HG03442 (cell line): ENCODE measurements around the gene UBE2G2.

Experiments used
- ATAC-seq: cut with Tn5 transposase; IDR thresholded peaks from one replicate; pipeline ENCODE4 v1.9.1; 2021; ENCODE audit warnings: mild to moderate bottlenecking, moderate library complexity; ENCODE audit not compliant: unreplicated experiment

UBE2G2 gene

GRCh38 chr21:44752671-44753235 is 48.9 kb downstream of the UBE2G2 start:
- no peak for ATAC-seq

GRCh38 chr21:44751799-44752636 is 49.6 kb downstream of the UBE2G2 start:
- ATAC-seq, result no peak

GRCh38 chr21:44751186-44751798 is 50.3 kb downstream of the UBE2G2 start:
- ATAC-seq, result no peak

GRCh38 chr21:44750675-44751025 is 51.0 kb downstream of the UBE2G2 start:
- no peak for ATAC-seq

GRCh38 chr21:44749759-44750674 is 51.6 kb downstream of the UBE2G2 start:
- ATAC-seq, result no peak

GRCh38 chr21:44749116-44749758 is 52.4 kb downstream of the UBE2G2 start:
- no peak for ATAC-seq

DNA sequence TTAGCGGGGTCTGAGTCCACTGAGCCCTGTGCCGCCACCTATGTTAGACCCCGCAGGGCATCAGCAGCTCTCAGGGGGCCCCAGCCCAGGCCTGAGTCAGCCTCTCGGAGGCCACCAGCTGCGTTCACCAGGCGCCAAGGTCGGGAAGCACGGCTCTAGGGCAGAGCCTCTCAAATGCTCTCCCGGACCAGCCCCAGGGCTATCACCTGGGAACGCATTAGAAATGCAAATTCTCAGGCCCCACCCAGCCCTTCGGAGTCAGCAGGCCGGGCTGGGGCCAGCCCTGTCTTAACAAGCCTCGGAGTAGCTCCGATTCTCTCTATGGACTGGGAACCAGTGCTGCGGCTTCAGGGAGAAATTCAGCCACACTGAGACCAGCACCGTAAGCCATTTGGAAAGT is 53.0 kb downstream of the UBE2G2 start:
- no peak for ATAC-seq

GRCh38 chr21:44742418-44743153 is 59.0 kb downstream of the UBE2G2 start:
- ATAC-seq, result no peak

DNA sequence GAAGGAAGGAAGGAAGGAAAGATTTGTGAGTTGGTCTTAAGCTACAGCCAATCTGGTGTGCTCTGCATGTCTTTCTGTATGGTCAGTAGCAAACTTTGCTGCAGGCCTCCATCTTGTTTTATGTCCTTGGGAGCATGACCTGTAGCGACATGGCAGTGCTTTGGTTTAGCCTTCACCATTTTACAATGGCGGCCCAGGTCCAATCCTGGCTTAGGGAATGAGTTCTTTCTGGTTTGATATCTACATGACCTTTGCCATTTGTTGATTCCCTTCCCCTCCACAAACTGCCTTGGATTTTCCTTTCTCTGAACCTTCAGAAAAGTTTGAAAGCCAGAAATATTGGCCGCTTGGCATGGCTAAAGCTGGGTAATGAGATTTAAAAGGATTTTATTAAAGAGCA is 59.7 kb downstream of the UBE2G2 start:
- no peak for ATAC-seq

GRCh38 chr21:44740742-44741141 is 60.9 kb downstream of the UBE2G2 start:
- ATAC-seq, result no peak

DNA sequence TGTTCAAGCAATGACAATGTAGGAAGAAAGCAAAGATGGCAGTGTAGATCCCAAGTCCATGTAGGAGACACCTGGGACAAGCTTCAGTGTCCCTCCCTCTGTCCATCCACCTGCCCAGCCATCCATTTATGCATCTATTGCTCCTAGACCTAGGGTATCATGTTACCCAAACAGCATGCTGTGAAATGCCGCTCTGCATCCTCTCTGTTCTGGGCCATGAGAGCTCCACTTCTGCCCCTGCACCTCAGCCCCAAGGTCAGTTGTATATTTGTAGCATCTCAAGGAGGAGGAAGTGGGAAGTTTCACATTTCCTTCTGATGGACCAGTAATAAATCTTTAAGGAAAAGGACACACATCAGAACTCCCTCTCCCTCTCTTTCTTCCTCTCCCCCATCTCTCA is 62.3 kb downstream of the UBE2G2 start:
- ATAC-seq, result no peak

GRCh38 chr21:44738621-44739020 is 63.0 kb downstream of the UBE2G2 start:
- ATAC-seq, result no peak

DNA sequence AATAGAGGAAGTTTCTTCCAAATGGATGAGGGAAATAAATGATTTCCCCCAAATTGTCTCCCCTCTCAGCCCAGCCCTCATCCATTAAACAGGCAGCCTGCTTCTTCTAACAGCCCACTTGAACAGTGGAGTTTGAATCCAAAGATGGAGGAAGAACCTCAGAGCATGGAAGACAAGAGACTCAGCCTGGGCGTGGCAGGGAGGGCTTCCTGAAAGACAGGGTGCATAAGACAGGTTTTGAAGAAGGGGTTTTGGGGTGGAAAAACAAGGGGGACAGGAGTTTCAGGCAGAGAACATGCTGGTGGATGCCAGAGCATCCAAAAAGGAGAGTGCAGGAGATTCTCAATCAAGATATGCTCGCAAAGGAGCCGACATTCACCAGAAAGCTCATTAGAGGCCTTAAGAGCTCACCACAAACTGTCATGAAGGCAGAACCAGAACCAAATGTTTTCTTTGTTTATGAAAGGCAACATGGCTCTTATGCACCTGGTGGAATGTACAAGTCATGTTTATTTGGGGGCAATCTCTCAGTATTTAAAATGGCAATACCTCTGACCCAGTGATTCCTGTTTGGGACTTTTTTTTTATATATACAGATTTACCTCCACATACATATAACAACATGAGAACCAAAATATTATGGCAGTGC is 63.8 kb downstream of the UBE2G2 start:
- ATAC-seq, result no peak

DNA sequence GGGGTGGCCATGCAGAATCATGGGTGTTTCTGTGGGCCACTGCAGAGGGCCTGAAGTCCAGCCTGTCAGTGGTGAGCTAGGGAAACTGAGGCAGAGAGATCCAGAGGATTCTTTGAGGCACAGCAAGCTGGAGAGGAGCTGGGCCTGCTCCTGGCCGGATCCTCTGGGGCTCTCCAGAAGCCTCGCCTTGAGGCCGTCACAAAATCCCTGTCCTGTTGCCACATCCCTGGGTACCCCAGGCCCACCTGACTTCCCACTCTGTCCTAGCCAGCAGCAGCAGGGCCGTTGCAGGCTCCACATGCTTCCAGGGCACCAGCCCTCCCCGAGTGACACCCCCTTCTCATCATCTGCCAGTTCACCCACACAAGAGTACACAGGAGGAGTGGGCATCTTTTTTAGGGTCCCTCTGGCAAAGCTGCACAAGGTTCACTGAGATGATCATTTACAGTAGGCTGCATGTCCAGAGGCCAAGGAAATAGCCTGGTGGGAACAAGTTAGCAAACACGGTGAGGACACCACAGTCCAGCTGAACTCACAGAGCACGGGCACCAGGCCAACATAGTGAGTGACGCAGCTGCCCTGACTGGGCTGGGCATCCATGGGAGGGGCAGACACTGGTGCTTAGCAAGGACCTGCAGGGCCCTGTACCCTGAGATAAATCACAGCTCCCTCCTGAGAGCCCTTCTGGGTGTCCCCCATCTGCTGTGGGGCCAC is 65.2 kb downstream of the UBE2G2 start:
- ATAC-seq, result no peak

GRCh38 chr21:44735821-44736220 is 65.8 kb downstream of the UBE2G2 start:
- no peak for ATAC-seq

DNA sequence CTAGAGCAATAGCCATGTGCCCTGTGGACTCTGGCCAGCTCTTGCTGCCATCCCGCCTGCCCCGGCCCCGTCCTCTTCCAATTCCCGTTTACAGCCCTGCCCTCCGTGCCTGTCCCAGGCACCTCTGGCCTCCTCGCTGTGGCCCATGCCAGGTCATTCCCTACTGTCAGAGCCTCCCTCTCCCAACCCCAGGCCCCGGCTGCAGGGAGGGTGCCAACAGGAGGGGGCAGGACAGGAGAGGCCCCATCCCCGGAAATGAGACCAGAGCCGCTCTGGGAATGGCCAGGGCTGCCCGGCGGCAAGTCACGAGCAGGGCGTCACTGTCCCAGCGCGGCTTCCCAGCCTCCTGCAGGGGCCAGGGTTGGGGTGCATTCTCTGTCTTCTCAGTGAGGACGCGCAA is 66.8 kb downstream of the UBE2G2 start:
- ATAC-seq, result no peak

- no peak for ATAC-seq
These were observed 67.4 kb downstream of the UBE2G2 start for GRCh38 chr21:44734026-44734745.

- ATAC-seq, result no peak
These were observed 68.7 kb downstream of the UBE2G2 start for GRCh38 chr21:44732956-44733355.
